ENCODE results near the gene HEPHL1.

The HEPHL1 gene

GRCh38 chr11:94077552-94078293, 56.6 kb downstream of the HEPHL1 start:
- Histone ChIP-seq H3K27ac (ENCODE audit: low read length) (no peak overlapping the region), H3K9me3 (ENCODE audit: control insufficient read depth in 2 of 2, low read length in 2 of 2) (peaks cover 0 to 6% of the 10 kb centered on the region in 2 donors), H3K9ac (ENCODE audit: low read length in 2 of 2) (no peak overlapping the region), H3K4me3 (ENCODE audit: low read length in 2 of 2) (no peak overlapping the region), H3K4me1 (ENCODE audit: control insufficient read depth, insufficient read depth, low read length) (no peaks in the 10 kb centered on the region), H3K27me3 (ENCODE audit: control insufficient read depth in 1 of 2, insufficient read depth in 2 of 2, low read length in 2 of 2) (no peaks in the 10 kb centered on the region), H3K36me3 (ENCODE audit: control insufficient read depth in 2 of 2, insufficient read depth in 2 of 2, low read length in 2 of 2) (no peaks in the 10 kb centered on the region)

- H3K9me3 ChIP-seq (ENCODE audit: control insufficient read depth in 2 of 2, low read length in 2 of 2): peaks cover 0 to 6% of the 10 kb centered on the region in 2 donors
- no peaks in the 10 kb centered on the region for H3K4me1 ChIP-seq (ENCODE audit: control insufficient read depth, insufficient read depth, low read length)
These were observed 63.0 kb downstream of the HEPHL1 start for GRCh38 chr11:94084164-94084563.

GRCh38 chr11:94088906-94089305, 67.8 kb downstream of the HEPHL1 start:
- H3K4me3 ChIP-seq (ENCODE audit: low read length in 2 of 2): no peak overlapping the region
- H3K9ac ChIP-seq (ENCODE audit: low read length in 2 of 2): no peak overlapping the region
- no peaks in the 10 kb centered on the region for H3K27me3 ChIP-seq (ENCODE audit: control insufficient read depth in 1 of 2, insufficient read depth in 2 of 2, low read length in 2 of 2)
- H3K27ac ChIP-seq (ENCODE audit: low read length): no peak overlapping the region
- H3K36me3 ChIP-seq (ENCODE audit: control insufficient read depth in 2 of 2, insufficient read depth in 2 of 2, low read length in 2 of 2): no peaks in the 10 kb centered on the region
- peaks cover 0 to 6% of the 10 kb centered on the region in 2 donors for H3K9me3 ChIP-seq (ENCODE audit: control insufficient read depth in 2 of 2, low read length in 2 of 2)
- H3K4me1 ChIP-seq (ENCODE audit: control insufficient read depth, insufficient read depth, low read length): no peaks in the 10 kb centered on the region

More at GRCh38 chr11:94084164-94084563, 63.0 kb downstream of the HEPHL1 start:
- no peaks in the 10 kb centered on the region for H3K36me3 ChIP-seq (ENCODE audit: control insufficient read depth in 2 of 2, insufficient read depth in 2 of 2, low read length in 2 of 2)
- H3K27ac ChIP-seq (ENCODE audit: low read length): no peak overlapping the region
- no peaks in the 10 kb centered on the region for H3K27me3 ChIP-seq (ENCODE audit: control insufficient read depth in 1 of 2, insufficient read depth in 2 of 2, low read length in 2 of 2)
- no peak overlapping the region for H3K9ac ChIP-seq (ENCODE audit: low read length in 2 of 2)
- H3K4me3 ChIP-seq (ENCODE audit: low read length in 2 of 2): no peak overlapping the region

GRCh38 chr11:94089341-94089740, 68.2 kb downstream of the HEPHL1 start:
- Histone ChIP-seq H3K27me3 (ENCODE audit: control insufficient read depth in 1 of 2, insufficient read depth in 2 of 2, low read length in 2 of 2) (no peaks in the 10 kb centered on the region), H3K9ac (ENCODE audit: low read length in 2 of 2) (no peak overlapping the region), H3K4me1 (ENCODE audit: control insufficient read depth, insufficient read depth, low read length) (no peaks in the 10 kb centered on the region), H3K27ac (ENCODE audit: low read length) (no peak overlapping the region), H3K9me3 (ENCODE audit: control insufficient read depth in 2 of 2, low read length in 2 of 2) (peaks cover 0 to 6% of the 10 kb centered on the region in 2 donors), H3K4me3 (ENCODE audit: low read length in 2 of 2) (no peak overlapping the region), H3K36me3 (ENCODE audit: control insufficient read depth in 2 of 2, insufficient read depth in 2 of 2, low read length in 2 of 2) (no peaks in the 10 kb centered on the region)

- Histone ChIP-seq H3K9me3 (ENCODE audit: control insufficient read depth in 2 of 2, low read length in 2 of 2) (peaks cover 0 to 6% of the 10 kb centered on the region in 2 donors), H3K4me3 (ENCODE audit: low read length in 2 of 2) (no peak overlapping the region), H3K27ac (ENCODE audit: low read length) (no peak overlapping the region), H3K36me3 (ENCODE audit: control insufficient read depth in 2 of 2, insufficient read depth in 2 of 2, low read length in 2 of 2) (no peaks in the 10 kb centered on the region), H3K9ac (ENCODE audit: low read length in 2 of 2) (no peak overlapping the region), H3K4me1 (ENCODE audit: control insufficient read depth, insufficient read depth, low read length) (no peaks in the 10 kb centered on the region), H3K27me3 (ENCODE audit: control insufficient read depth in 1 of 2, insufficient read depth in 2 of 2, low read length in 2 of 2) (no peaks in the 10 kb centered on the region)
These were observed 69.2 kb downstream of the HEPHL1 start for GRCh38 chr11:94090401-94090800.

- no peaks in the 10 kb centered on the region for H3K4me1 ChIP-seq (ENCODE audit: control insufficient read depth, insufficient read depth, low read length)
- peaks cover 0 to 6% of the 10 kb centered on the region in 2 donors for H3K9me3 ChIP-seq (ENCODE audit: control insufficient read depth in 2 of 2, low read length in 2 of 2)
- no peaks in the 10 kb centered on the region for H3K36me3 ChIP-seq (ENCODE audit: control insufficient read depth in 2 of 2, insufficient read depth in 2 of 2, low read length in 2 of 2)
- no peak overlapping the region for H3K9ac ChIP-seq (ENCODE audit: low read length in 2 of 2)
- H3K4me3 ChIP-seq (ENCODE audit: low read length in 2 of 2): no peak overlapping the region
- no peak overlapping the region for H3K27ac ChIP-seq (ENCODE audit: low read length)
- no peaks in the 10 kb centered on the region for H3K27me3 ChIP-seq (ENCODE audit: control insufficient read depth in 1 of 2, insufficient read depth in 2 of 2, low read length in 2 of 2)
These were observed 69.9 kb downstream of the HEPHL1 start for GRCh38 chr11:94091091-94091490.

GRCh38 chr11:94100253-94100652, 79.1 kb downstream of the HEPHL1 start:
- H3K4me1 ChIP-seq (ENCODE audit: control insufficient read depth, insufficient read depth, low read length): no peaks in the 10 kb centered on the region
- H3K4me3 ChIP-seq (ENCODE audit: low read length in 2 of 2): no peak overlapping the region
- no peaks in the 10 kb centered on the region for H3K27me3 ChIP-seq (ENCODE audit: control insufficient read depth in 1 of 2, insufficient read depth in 2 of 2, low read length in 2 of 2)
- H3K36me3 ChIP-seq (ENCODE audit: control insufficient read depth in 2 of 2, insufficient read depth in 2 of 2, low read length in 2 of 2): no peaks in the 10 kb centered on the region
- no peaks in the 10 kb centered on the region for H3K9me3 ChIP-seq (ENCODE audit: control insufficient read depth in 2 of 2, low read length in 2 of 2)
- no peak overlapping the region for H3K27ac ChIP-seq (ENCODE audit: low read length)
- no peak overlapping the region for H3K9ac ChIP-seq (ENCODE audit: low read length in 2 of 2)

- H3K9me3 ChIP-seq (ENCODE audit: control insufficient read depth in 2 of 2, low read length in 2 of 2): no peaks in the 10 kb centered on the region
- no peak overlapping the region for H3K27ac ChIP-seq (ENCODE audit: low read length)
- H3K9ac ChIP-seq (ENCODE audit: low read length in 2 of 2): no peak overlapping the region
- H3K36me3 ChIP-seq (ENCODE audit: control insufficient read depth in 2 of 2, insufficient read depth in 2 of 2, low read length in 2 of 2): no peaks in the 10 kb centered on the region
- no peaks in the 10 kb centered on the region for H3K27me3 ChIP-seq (ENCODE audit: control insufficient read depth in 1 of 2, insufficient read depth in 2 of 2, low read length in 2 of 2)
- H3K4me1 ChIP-seq (ENCODE audit: control insufficient read depth, insufficient read depth, low read length): no peaks in the 10 kb centered on the region
- H3K4me3 ChIP-seq (ENCODE audit: low read length in 2 of 2): no peak overlapping the region
These were observed 82.3 kb downstream of the HEPHL1 start for GRCh38 chr11:94103471-94103870.

GRCh38 chr11:94104734-94105133, 83.6 kb downstream of the HEPHL1 start:
- H3K4me1 ChIP-seq (ENCODE audit: control insufficient read depth, insufficient read depth, low read length): no peaks in the 10 kb centered on the region
- H3K27ac ChIP-seq (ENCODE audit: low read length): no peak overlapping the region
- H3K4me3 ChIP-seq (ENCODE audit: low read length in 2 of 2): no peak overlapping the region
- no peaks in the 10 kb centered on the region for H3K36me3 ChIP-seq (ENCODE audit: control insufficient read depth in 2 of 2, insufficient read depth in 2 of 2, low read length in 2 of 2)
- no peak overlapping the region for H3K9ac ChIP-seq (ENCODE audit: low read length in 2 of 2)
- no peaks in the 10 kb centered on the region for H3K27me3 ChIP-seq (ENCODE audit: control insufficient read depth in 1 of 2, insufficient read depth in 2 of 2, low read length in 2 of 2)
- no peaks in the 10 kb centered on the region for H3K9me3 ChIP-seq (ENCODE audit: control insufficient read depth in 2 of 2, low read length in 2 of 2)

- no peaks in the 10 kb centered on the region for H3K9me3 ChIP-seq (ENCODE audit: control insufficient read depth in 2 of 2, low read length in 2 of 2)
- no peak overlapping the region for H3K4me3 ChIP-seq (ENCODE audit: low read length in 2 of 2)
- H3K4me1 ChIP-seq (ENCODE audit: control insufficient read depth, insufficient read depth, low read length): peaks cover 7% of the 10 kb centered on the region
- no peaks in the 10 kb centered on the region for H3K36me3 ChIP-seq (ENCODE audit: control insufficient read depth in 2 of 2, insufficient read depth in 2 of 2, low read length in 2 of 2)
- H3K9ac ChIP-seq (ENCODE audit: low read length in 2 of 2): no peak overlapping the region
- no peaks in the 10 kb centered on the region for H3K27me3 ChIP-seq (ENCODE audit: control insufficient read depth in 1 of 2, insufficient read depth in 2 of 2, low read length in 2 of 2)
- H3K27ac ChIP-seq (ENCODE audit: low read length): no peak overlapping the region
These were observed 85.6 kb downstream of the HEPHL1 start for GRCh38 chr11:94106716-94107115.

GRCh38 chr11:94107363-94107762, 86.2 kb downstream of the HEPHL1 start:
- H3K9ac ChIP-seq (ENCODE audit: low read length in 2 of 2): no peak overlapping the region
- no peaks in the 10 kb centered on the region for H3K9me3 ChIP-seq (ENCODE audit: control insufficient read depth in 2 of 2, low read length in 2 of 2)
- no peak overlapping the region for H3K27ac ChIP-seq (ENCODE audit: low read length)
- H3K36me3 ChIP-seq (ENCODE audit: control insufficient read depth in 2 of 2, insufficient read depth in 2 of 2, low read length in 2 of 2): no peaks in the 10 kb centered on the region
- no peaks in the 10 kb centered on the region for H3K27me3 ChIP-seq (ENCODE audit: control insufficient read depth in 1 of 2, insufficient read depth in 2 of 2, low read length in 2 of 2)
- no peak overlapping the region for H3K4me3 ChIP-seq (ENCODE audit: low read length in 2 of 2)
- peaks cover 10% of the 10 kb centered on the region for H3K4me1 ChIP-seq (ENCODE audit: control insufficient read depth, insufficient read depth, low read length)
